Breast epithelium (tissue), 3 donors: ENCODE data around the gene PCNA.

Experiments
- POLR2A ChIP-seq: fragments of 450-650 bp; IDR thresholded peaks from one replicate; pipeline ENCODE4 v1.6.1; 2016; ENCODE audit warnings: antibody characterized with exemption, mild to moderate bottlenecking, moderate library complexity
- POLR2AphosphoS5 ChIP-seq, 3 donors: sonication (generic); formaldehyde crosslinking; IDR thresholded peaks; one replicate each; pipeline ENCODE4 v1.6.1; 2017; ENCODE audit warnings: antibody characterized with exemption in 3 of 3
- TF ChIP-seq, protein P1 (sequence below), 3 donors: fragments of 450-650 bp; IDR thresholded peaks; one replicate each; pipeline ENCODE4 v1.5.1; 2016 to 2017; ENCODE audit warnings: antibody characterized with exemption in 3 of 3, mild to moderate bottlenecking in 3 of 3, moderate library complexity in 3 of 3

DNA sequence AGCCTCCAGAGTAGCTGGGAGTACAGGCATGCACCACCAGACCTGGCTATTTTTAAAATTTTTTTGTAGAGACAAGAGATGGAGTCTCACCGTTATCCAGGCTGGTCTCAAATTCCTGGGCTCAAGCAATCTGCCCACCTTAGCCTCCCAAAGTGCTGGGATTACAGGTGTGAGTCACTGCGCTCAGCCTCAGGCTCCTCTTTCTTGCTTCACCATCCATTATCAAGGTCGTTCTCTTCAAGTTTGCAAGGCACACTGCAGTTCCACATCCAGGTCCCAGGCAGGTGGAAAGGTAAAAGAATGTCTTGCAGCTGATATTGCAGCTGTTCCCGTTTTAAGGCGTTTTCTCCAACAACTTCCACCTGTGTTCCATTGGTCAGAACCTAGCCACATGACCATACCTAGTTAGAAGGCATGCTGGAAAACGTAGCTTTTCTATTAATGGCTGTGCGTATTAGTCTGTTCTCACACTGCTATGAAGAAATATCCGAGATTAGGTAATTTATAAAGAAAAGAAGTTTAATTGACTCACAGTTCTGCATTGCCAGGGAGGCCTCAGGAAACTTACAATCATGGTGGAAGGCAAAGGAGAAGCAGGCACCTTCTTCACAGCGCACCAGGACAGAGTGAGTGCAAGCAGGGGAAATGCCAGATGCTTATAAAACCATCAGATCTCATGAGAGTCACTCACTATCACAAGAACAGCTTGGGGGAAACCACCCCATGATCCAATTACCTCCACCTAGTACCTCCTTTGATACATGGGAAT is 51.7 kb downstream of the PCNA start:
- TF ChIP-seq, protein P1, sequence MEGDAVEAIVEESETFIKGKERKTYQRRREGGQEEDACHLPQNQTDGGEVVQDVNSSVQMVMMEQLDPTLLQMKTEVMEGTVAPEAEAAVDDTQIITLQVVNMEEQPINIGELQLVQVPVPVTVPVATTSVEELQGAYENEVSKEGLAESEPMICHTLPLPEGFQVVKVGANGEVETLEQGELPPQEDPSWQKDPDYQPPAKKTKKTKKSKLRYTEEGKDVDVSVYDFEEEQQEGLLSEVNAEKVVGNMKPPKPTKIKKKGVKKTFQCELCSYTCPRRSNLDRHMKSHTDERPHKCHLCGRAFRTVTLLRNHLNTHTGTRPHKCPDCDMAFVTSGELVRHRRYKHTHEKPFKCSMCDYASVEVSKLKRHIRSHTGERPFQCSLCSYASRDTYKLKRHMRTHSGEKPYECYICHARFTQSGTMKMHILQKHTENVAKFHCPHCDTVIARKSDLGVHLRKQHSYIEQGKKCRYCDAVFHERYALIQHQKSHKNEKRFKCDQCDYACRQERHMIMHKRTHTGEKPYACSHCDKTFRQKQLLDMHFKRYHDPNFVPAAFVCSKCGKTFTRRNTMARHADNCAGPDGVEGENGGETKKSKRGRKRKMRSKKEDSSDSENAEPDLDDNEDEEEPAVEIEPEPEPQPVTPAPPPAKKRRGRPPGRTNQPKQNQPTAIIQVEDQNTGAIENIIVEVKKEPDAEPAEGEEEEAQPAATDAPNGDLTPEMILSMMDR (IDR thresholded peaks at IDR 0.05): no peak
- TF ChIP-seq POLR2A (no peak), POLR2AphosphoS5 (IDR thresholded peaks at IDR 0.05) (no peak)
